Colonic mucosa (tissue), 4 donors: ENCODE measurements around the gene ZNF865. TPM values are rescaled to one million over a fixed set of nuclear protein-coding genes. Genes with fewer than 3 reads are reported as not detected.

Experiments
- DNase-seq: peaks from one replicate; pipeline ENCODE4 v3.0.0-alpha.2; 2020
- H3K27ac ChIP-seq: fragments of 200-600 bp; one replicate; pipeline ENCODE4 v1.8.0; 2021
- H3K27me3 ChIP-seq: fragments of 200-600 bp; one replicate; pipeline ENCODE4 v1.8.0; 2021
- H3K36me3 ChIP-seq: fragments of 200-600 bp; one replicate; pipeline ENCODE4 v1.8.0; 2021
- H3K4me1 ChIP-seq: fragments of 200-600 bp; one replicate; pipeline ENCODE4 v1.8.0; 2021; ENCODE audit warnings: mild to moderate bottlenecking
- H3K4me3 ChIP-seq: fragments of 200-600 bp; one replicate; pipeline ENCODE4 v1.8.0; 2021
- H3K9ac ChIP-seq, 2 donors: one replicate each; pipeline ENCODE4 v1.7.0; 2013; ENCODE audit warnings: control low read depth in 2 of 2, low read depth in 2 of 2, low read length in 2 of 2
- H3K9me3 ChIP-seq: fragments of 200-600 bp; one replicate; pipeline ENCODE4 v1.8.0; 2021
- CTCF ChIP-seq: fragments of 200-600 bp; IDR thresholded peaks from one replicate; pipeline ENCODE4 v1.8.0; 2022; ENCODE audit warnings: antibody characterized with exemption, mild to moderate bottlenecking
- intact Hi-C: fragments of 100-400 bp; cut with DNase I; formaldehyde crosslinking; loops from one replicate; pipeline ENCODE4 v1.14.1; 2022
- total RNA-seq, 2 donors: library from RNA; stranded (reverse); fragmentation: NEBNext Ultra II Directional in 1 of 2; extraction: Animal tissue kit (Norgen Biotek cat#: 25700) in 1 of 2; gene quantifications; one replicate each; pipeline ENCODE4 v1.2.1, GENCODE V29; 2021
- donor health status: healthy.
- donor health status: DM: no; HTN: no; CAD: no.
- donor health status: DM: no; HTN: no; CAD: no.

The ZNF865 gene
- total RNA-seq, 2 donors from 2014 or later = 12.9 to 13.1 TPM

DNA sequence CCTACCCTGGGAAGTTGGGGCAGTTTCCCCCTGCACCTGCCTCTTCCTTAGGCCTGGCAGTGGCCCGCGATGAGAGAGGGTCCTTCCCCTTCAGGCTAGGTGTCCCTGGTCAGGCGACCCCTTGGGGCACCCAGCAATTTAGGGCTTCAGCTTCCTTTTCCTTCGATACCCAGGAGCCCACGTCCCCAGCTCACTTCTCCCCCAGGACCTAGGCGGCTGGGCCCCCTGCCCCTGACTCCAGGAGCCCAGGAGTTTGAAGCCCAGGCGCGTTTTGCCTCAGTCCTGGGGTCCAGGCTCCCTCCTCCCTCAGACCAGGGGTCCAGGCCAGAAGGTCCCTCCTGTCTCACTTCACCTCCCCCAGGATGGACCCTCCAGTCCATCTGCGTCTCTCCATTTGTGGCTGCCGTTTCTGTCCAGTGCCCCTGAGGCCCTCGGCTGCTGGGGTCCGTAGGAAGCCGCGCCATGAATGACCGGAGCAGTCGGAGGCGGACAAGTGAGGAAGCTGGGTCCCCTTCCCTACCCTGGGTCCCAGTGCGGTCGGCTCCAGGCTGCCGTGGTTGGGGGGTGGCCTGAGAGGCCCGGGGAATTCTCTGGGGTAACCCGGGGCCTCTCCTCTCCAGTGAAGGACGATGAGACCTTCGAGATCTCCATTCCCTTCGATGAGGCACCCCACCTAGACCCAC, 43.3 kb downstream of the ZNF865 start:
- peak overlapping the region; percentile 51 for H3K4me3 ChIP-seq
- no peak for TF ChIP-seq CTCF
- H3K36me3 ChIP-seq = no peaks in the 10 kb centered on the region
- H3K9me3 ChIP-seq = no peaks in the 10 kb centered on the region
- intact Hi-C loops = no loop called here
- peak overlapping the region; percentile 10 for H3K27ac ChIP-seq
- peak overlapping the region; percentile 74 to 75 for H3K9ac ChIP-seq
- H3K27me3 ChIP-seq = no peaks in the 10 kb centered on the region
- peaks cover 13% of the 10 kb centered on the region for H3K4me1 ChIP-seq
- DNase-seq = no peak

DNA sequence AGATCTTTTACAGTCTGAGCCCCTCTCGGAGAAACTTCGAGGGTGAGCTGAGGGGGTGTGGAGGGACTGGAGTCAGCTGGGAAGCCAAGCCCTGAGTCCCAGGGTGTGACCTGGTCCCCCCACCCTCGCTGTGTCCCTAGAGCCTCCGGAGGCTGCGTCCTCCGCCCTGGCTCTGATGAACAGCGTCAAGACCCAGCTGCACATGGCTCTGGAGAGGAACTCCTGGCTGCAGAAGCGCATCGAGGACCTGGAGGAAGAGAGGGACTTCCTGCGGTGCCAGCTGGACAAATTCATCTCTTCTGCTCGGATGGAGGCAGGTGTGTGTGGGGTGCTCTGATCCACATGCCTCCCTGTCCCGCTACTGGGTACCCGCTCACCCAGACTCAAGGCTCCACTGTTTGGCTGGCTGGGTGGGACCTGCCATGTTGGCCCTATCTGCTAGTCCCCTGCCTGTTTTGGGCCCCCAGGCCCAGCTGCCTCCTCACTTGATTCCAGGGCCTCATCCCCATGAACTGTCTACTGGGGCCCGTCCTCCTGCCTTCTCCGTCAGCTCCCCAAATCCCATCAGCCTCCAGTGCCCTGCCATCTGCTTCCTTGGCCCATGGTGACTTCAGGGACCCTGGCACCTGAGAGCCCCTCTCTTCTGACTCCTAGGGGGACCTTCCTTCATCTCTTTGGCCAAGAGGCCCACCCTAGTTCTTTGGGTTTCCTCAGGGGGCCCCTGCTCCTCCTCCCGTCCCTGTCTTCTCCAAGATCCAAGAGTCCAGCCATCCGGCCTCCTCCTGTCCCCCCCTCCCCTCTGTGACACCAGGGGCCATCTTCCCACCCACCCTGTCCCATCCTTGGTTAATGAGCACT, 44.0 kb downstream of the ZNF865 start:
- Histone ChIP-seq H3K4me3 (peak overlapping the region; percentile 51), H3K4me1 (peaks cover 8% of the 10 kb centered on the region), H3K9ac (peak overlapping the region in 1 of 2 donors; percentile 75), H3K27ac (no peak overlapping the region), H3K9me3 (no peaks in the 10 kb centered on the region), H3K36me3 (no peaks in the 10 kb centered on the region), H3K27me3 (no peaks in the 10 kb centered on the region)
- TF ChIP-seq CTCF = no peak
- DNase-seq = no peak
- intact Hi-C loops = no loop called here

GRCh38 chr19:55650126-55650557, 44.7 kb downstream of the ZNF865 start:
- Histone ChIP-seq H3K9ac (no peak overlapping the region), H3K9me3 (no peaks in the 10 kb centered on the region), H3K27me3 (no peaks in the 10 kb centered on the region), H3K36me3 (no peaks in the 10 kb centered on the region), H3K4me3 (no peak overlapping the region), H3K27ac (no peak overlapping the region), H3K4me1 (peaks cover 4% of the 10 kb centered on the region)
- intact Hi-C loops = no loop called here
- DNase-seq = no peak
- TF ChIP-seq CTCF = no peak

DNA sequence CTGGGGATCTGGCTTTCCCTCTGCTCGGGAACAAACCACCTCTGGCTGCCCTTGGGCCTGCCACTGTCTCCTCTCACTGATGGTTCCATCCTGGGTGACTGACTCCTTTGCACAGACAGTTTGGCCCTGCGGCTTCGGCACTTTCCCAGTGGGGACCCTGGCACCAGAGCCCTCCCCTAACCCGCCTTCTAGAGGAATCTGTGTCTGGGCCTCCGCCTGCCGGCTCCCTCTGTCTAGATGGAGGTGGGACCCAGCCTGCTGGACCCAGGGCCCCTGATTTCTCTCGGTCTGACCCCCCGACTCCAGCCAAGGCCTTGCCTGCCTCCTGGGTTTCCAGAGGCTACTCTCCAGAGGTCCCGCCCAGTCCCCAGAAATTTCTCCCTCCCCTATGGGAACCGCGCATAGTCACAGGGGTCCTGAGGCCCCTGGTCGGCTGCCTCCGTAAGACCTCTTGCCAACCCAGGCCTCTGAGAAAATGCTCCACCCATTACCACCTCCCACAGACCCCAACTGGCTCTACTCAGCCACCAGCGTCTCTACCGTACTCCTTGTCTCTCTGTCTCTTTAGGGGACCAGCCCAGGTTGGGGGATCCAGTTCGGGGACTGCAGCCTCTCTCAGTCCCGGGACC, 45.3 kb downstream of the ZNF865 start:
- no peak overlapping the region for H3K27ac ChIP-seq
- peaks cover 4% of the 10 kb centered on the region for H3K4me1 ChIP-seq
- H3K36me3 ChIP-seq = no peaks in the 10 kb centered on the region
- H3K27me3 ChIP-seq = no peaks in the 10 kb centered on the region
- intact Hi-C loops = no loop called here
- no peak for DNase-seq
- no peaks in the 10 kb centered on the region for H3K9me3 ChIP-seq
- TF ChIP-seq CTCF = no peak
- H3K9ac ChIP-seq = no peak overlapping the region
- no peak overlapping the region for H3K4me3 ChIP-seq

GRCh38 chr19:55651236-55651635, 45.8 kb downstream of the ZNF865 start:
- Histone ChIP-seq H3K27ac (no peak overlapping the region), H3K27me3 (no peaks in the 10 kb centered on the region), H3K36me3 (no peaks in the 10 kb centered on the region), H3K9ac (no peak overlapping the region), H3K4me3 (no peak overlapping the region), H3K4me1 (peaks cover 6% of the 10 kb centered on the region), H3K9me3 (no peaks in the 10 kb centered on the region)
- intact Hi-C loops = no loop called here
- TF ChIP-seq CTCF = no peak
- DNase-seq = no peak
